ENCODE measurements around the gene PEAK3.

- TF ChIP-seq POLR2A (IDR thresholded peaks at IDR 0.05; ENCODE audit: low read depth, low read length) (no peak), SPI1 (IDR thresholded peaks at IDR 0.05; ENCODE audit: low read depth, low read length) (no peak), POLR2AphosphoS5 (IDR thresholded peaks at IDR 0.05; ENCODE audit: low read depth, low read length) (no peak)
Measured at GRCh38 chr19:2243274-2244124, 38.5 kb downstream of the PEAK3 start.

Measured in GM12891 (cell line).